Stimulated activated CD8-positive, alpha-beta memory T cell treated with anti-CD3 and anti-CD28 coated beads, Interleukin-4, amount 100 ng/mL, for 24 hours (primary cell): Measurements from ENCODE around the gene WDR20.
"Not testable (repeated sequence)": the region's sequence is repeated elsewhere in the genome, so short reads cannot be mapped to it uniquely, and the experiment has no call there.

Experiments used
- DNase-seq: peaks from one replicate; pipeline ENCODE4 v3.0.0-alpha.2; 2020; ENCODE audit warnings: low read depth

Gene WDR20

GRCh38 chr14:102139286-102140026, at the start of gene WDR20:
WDR20 (plus strand) TSS chr14:102139897; CDS start chr14:102139924, 27 bp downstream.
- peak; percentile 99 for DNase-seq

GRCh38 chr14:102090713-102091112, 49.0 kb upstream of the WDR20 start:
- DNase-seq = no peak

GRCh38 chr14:102092806-102093205, 46.9 kb upstream of the WDR20 start:
- DNase-seq = no peak

- no peak for DNase-seq
Observed at GRCh38 chr14:102094101-102094500, 45.6 kb upstream of the WDR20 start.

- DNase-seq = no peak
Observed at GRCh38 chr14:102095231-102095870, 44.3 kb upstream of the WDR20 start.

- DNase-seq = no peak
Observed at GRCh38 chr14:102095871-102096568, 43.7 kb upstream of the WDR20 start.

- DNase-seq = peak; percentile 61
Observed at GRCh38 chr14:102096569-102097188, 43.0 kb upstream of the WDR20 start.

- DNase-seq = no peak
Observed at GRCh38 chr14:102097441-102098135, 42.1 kb upstream of the WDR20 start.

GRCh38 chr14:102103062-102103695, 36.5 kb upstream of the WDR20 start:
- no peak for DNase-seq

- DNase-seq = no peak
Observed at GRCh38 chr14:102105369-102105768, 34.3 kb upstream of the WDR20 start.

- DNase-seq = not testable (repeated sequence)
Observed at GRCh38 chr14:102109332-102109731, 30.4 kb upstream of the WDR20 start.

- no peak for DNase-seq
Observed at GRCh38 chr14:102111101-102111500, 28.6 kb upstream of the WDR20 start.

- DNase-seq = no peak
Observed at GRCh38 chr14:102116361-102117180, 23.1 kb upstream of the WDR20 start.

GRCh38 chr14:102117852-102118251, 21.8 kb upstream of the WDR20 start:
- no peak for DNase-seq

GRCh38 chr14:102120888-102121287, 18.8 kb upstream of the WDR20 start:
- no peak for DNase-seq

GRCh38 chr14:102121567-102121966, 18.1 kb upstream of the WDR20 start:
- no peak for DNase-seq

- no peak for DNase-seq
Observed at GRCh38 chr14:102124419-102124818, 15.3 kb upstream of the WDR20 start.

- no peak for DNase-seq
Observed at GRCh38 chr14:102125546-102125945, 14.2 kb upstream of the WDR20 start.

- DNase-seq = no peak
Observed at GRCh38 chr14:102126807-102127455, 12.8 kb upstream of the WDR20 start.

GRCh38 chr14:102131741-102132140, 8.0 kb upstream of the WDR20 start:
- DNase-seq = no peak
